ENCODE data around the gene FILIP1L.

DNA sequence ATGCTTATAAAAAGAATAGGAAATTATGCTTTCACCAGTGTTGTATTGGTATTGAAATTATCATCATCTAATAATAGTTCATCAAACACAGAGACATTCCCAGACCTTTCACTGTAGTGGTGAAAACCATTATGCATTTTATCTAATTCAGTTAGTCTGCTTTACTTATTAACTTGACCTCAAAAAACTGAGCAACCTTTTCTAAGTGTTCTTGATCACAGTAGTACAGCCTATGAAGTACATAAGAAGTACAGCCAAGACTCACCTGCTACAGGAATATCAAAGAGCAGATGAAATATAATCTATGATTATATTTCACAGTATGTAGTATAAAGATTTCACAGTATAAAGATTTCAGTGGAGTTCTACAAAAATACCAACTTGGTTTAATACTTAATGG lies 75.2 kb downstream of the FILIP1L start:
- TF ChIP-seq CTCF (IDR thresholded peaks at IDR 0.05) = no peak
- TF ChIP-seq POLR2A (IDR thresholded peaks at IDR 0.05) = no peak
- no peak for TF ChIP-seq EP300 (IDR thresholded peaks at IDR 0.05)
